ENCODE data around the gene TRMT44.

TRMT44 gene

DNA sequence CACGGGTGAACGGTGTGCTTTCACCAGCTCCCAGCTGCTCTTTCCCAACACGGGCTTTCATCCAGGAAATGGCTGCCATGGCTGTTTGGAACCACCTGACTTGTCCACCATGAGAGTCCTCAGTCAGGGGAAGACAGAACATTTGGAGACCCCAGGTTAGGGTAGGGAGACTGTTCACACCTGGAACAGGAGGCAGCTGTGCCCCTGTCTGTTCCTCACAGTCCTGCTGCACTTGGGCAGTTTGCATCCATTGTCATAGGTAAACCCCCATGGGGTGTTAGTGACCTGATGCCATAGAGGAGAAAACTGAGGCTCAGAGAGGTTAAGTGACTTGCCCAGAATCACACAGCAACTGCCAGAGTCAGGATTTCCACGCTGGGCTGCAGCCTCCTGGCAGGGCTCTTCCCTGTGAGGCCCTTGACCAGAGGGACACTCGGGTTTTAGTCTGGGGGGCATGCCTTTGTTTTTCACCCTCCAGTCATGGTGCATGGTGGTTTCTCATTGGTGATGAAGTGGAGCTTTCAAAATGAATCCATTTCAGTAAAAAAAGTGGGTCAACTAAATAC lies 54.5 kb downstream of the TRMT44 start:
- no peaks in the 10 kb centered on the region for H3K36me3 ChIP-seq (ENCODE audit: low read depth)
- ATAC-seq (ENCODE audit: low read depth): no peak
- H3K27me3 ChIP-seq (ENCODE audit: insufficient read depth, poor library complexity, severe bottlenecking): no peaks in the 10 kb centered on the region
- H3K9me3 ChIP-seq (ENCODE audit: severe bottlenecking): no peaks in the 10 kb centered on the region
- no peak for DNase-seq (ENCODE audit: low spot score)
- H3K27ac ChIP-seq (ENCODE audit: poor library complexity, severe bottlenecking): no peak overlapping the region
- H3K4me3 ChIP-seq (ENCODE audit: severe bottlenecking): no peak overlapping the region
- H3K4me1 ChIP-seq (ENCODE audit: insufficient read depth, poor library complexity, severe bottlenecking): no peaks in the 10 kb centered on the region
- TF ChIP-seq, protein P1, sequence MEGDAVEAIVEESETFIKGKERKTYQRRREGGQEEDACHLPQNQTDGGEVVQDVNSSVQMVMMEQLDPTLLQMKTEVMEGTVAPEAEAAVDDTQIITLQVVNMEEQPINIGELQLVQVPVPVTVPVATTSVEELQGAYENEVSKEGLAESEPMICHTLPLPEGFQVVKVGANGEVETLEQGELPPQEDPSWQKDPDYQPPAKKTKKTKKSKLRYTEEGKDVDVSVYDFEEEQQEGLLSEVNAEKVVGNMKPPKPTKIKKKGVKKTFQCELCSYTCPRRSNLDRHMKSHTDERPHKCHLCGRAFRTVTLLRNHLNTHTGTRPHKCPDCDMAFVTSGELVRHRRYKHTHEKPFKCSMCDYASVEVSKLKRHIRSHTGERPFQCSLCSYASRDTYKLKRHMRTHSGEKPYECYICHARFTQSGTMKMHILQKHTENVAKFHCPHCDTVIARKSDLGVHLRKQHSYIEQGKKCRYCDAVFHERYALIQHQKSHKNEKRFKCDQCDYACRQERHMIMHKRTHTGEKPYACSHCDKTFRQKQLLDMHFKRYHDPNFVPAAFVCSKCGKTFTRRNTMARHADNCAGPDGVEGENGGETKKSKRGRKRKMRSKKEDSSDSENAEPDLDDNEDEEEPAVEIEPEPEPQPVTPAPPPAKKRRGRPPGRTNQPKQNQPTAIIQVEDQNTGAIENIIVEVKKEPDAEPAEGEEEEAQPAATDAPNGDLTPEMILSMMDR (IDR thresholded peaks at IDR 0.05; ENCODE audit: poor library complexity, severe bottlenecking): no peak

DNA sequence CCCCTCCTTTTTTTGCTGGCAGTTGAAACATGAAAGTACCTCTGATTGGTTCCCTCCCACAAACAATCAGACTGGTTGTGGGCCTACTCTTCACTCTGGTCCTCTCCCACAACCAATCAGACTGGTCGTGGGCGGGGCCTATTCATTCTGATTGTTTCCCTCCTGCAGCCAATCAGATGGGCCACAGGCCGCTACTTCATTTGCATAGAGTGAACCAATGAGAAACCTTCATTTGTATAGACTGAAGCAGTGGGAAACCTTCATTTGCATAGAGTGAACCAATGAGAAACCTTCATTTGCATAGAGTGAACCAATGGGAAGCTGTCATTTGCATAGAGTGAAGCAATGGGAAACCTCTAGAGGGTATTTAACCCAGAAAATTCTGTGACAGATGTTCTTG lies 55.2 kb downstream of the TRMT44 start:
- no peak overlapping the region for H3K4me3 ChIP-seq (ENCODE audit: severe bottlenecking)

GRCh38 chr4:8497762-8498161 lies 57.2 kb downstream of the TRMT44 start:
- no peaks in the 10 kb centered on the region for H3K4me1 ChIP-seq (ENCODE audit: insufficient read depth, poor library complexity, severe bottlenecking)
- ATAC-seq (ENCODE audit: low read depth) (no peak), DNase-seq (ENCODE audit: low spot score) (no peak)
- no peaks in the 10 kb centered on the region for H3K27me3 ChIP-seq (ENCODE audit: insufficient read depth, poor library complexity, severe bottlenecking)
- H3K4me3 ChIP-seq (ENCODE audit: severe bottlenecking): no peak overlapping the region
- TF ChIP-seq, protein P1 (IDR thresholded peaks at IDR 0.05; ENCODE audit: poor library complexity, severe bottlenecking): no peak
- H3K27ac ChIP-seq (ENCODE audit: poor library complexity, severe bottlenecking): no peak overlapping the region
- H3K36me3 ChIP-seq (ENCODE audit: low read depth): no peaks in the 10 kb centered on the region
- H3K9me3 ChIP-seq (ENCODE audit: severe bottlenecking): no peaks in the 10 kb centered on the region

More for the DNA sequence above, 55.2 kb downstream of the TRMT44 start:
- DNase-seq (ENCODE audit: low spot score) (no peak), ATAC-seq (ENCODE audit: low read depth) (no peak)
- Histone ChIP-seq H3K4me1 (ENCODE audit: insufficient read depth, poor library complexity, severe bottlenecking) (no peaks in the 10 kb centered on the region), H3K27me3 (ENCODE audit: insufficient read depth, poor library complexity, severe bottlenecking) (no peaks in the 10 kb centered on the region), H3K27ac (ENCODE audit: poor library complexity, severe bottlenecking) (no peak overlapping the region), H3K9me3 (ENCODE audit: severe bottlenecking) (no peaks in the 10 kb centered on the region), H3K36me3 (ENCODE audit: low read depth) (no peaks in the 10 kb centered on the region)
- TF ChIP-seq, protein P1 (IDR thresholded peaks at IDR 0.05; ENCODE audit: poor library complexity, severe bottlenecking): no peak

GRCh38 chr4:8500966-8501365 lies 60.4 kb downstream of the TRMT44 start:
- no peak for ATAC-seq (ENCODE audit: low read depth)
- Histone ChIP-seq H3K9me3 (ENCODE audit: severe bottlenecking) (no peaks in the 10 kb centered on the region), H3K36me3 (ENCODE audit: low read depth) (no peaks in the 10 kb centered on the region), H3K4me1 (ENCODE audit: insufficient read depth, poor library complexity, severe bottlenecking) (no peaks in the 10 kb centered on the region), H3K27me3 (ENCODE audit: insufficient read depth, poor library complexity, severe bottlenecking) (no peaks in the 10 kb centered on the region), H3K27ac (ENCODE audit: poor library complexity, severe bottlenecking) (no peak overlapping the region), H3K4me3 (ENCODE audit: severe bottlenecking) (no peak overlapping the region)
- DNase-seq (ENCODE audit: low spot score): no peak
- TF ChIP-seq, protein P1 (IDR thresholded peaks at IDR 0.05; ENCODE audit: poor library complexity, severe bottlenecking): no peak

- ATAC-seq (ENCODE audit: low read depth) (no peak), DNase-seq (ENCODE audit: low spot score) (no peak)
- TF ChIP-seq, protein P1 (IDR thresholded peaks at IDR 0.05; ENCODE audit: poor library complexity, severe bottlenecking): no peak
- H3K36me3 ChIP-seq (ENCODE audit: low read depth): no peaks in the 10 kb centered on the region
- H3K27me3 ChIP-seq (ENCODE audit: insufficient read depth, poor library complexity, severe bottlenecking): no peaks in the 10 kb centered on the region
- H3K27ac ChIP-seq (ENCODE audit: poor library complexity, severe bottlenecking): no peak overlapping the region
- no peak overlapping the region for H3K4me3 ChIP-seq (ENCODE audit: severe bottlenecking)
- H3K9me3 ChIP-seq (ENCODE audit: severe bottlenecking): no peaks in the 10 kb centered on the region
- no peaks in the 10 kb centered on the region for H3K4me1 ChIP-seq (ENCODE audit: insufficient read depth, poor library complexity, severe bottlenecking)
Observed at GRCh38 chr4:8501781-8502180, 61.2 kb downstream of the TRMT44 start.
